ENCODE results near the gene DTD2. TPM values are rescaled to one million over a fixed set of nuclear protein-coding genes. Genes with fewer than 3 reads are reported as not detected.

Gene DTD2
- total and polyA plus RNA-seq, 2 of the 8 experiments (the other 6 are each of a cell fraction or from before 2014, with no cell fraction given) = 12.0 to 19.5 TPM

DNA sequence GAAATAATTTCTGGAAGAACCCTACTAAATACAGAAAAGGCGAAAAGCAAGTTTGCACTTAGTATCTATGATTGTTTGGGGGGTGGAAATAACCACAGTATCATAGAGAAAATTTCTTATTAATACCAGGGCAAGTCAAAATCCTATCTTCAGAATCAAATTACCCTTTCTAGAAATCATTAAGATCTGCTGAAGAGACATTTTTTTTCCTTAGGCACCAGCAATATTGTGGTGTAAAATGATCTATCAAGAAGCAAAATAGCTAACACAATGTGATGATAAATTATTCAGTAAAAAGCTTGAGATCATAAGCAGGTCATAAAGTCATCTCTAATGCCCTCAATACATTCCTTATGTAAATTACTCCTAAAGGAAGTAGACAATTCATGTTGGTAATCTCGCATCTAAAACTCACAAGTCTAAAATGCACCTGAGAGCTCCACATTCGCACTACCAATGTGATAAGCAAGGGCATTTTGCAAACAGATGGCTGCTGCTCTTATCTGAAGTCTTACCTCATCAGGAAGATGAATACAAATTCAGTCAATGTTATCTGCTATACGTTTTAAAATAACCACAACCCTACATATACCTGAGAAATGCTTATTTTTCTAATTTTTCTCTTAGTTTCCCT is 51.6 kb downstream of the DTD2 start:
- H3K79me1 ChIP-seq (ENCODE audit: low read depth, low read length) = no peaks in the 10 kb centered on the region
- no peak overlapping the region for H2AFZ ChIP-seq (ENCODE audit: low read length)
- POLR2A ChIA-PET (ENCODE audit: partially characterized antibody) = interaction anchor here (1.0 to 1.3 kb wide), 2 partner anchors 10 to 15 kb away, joined by 3 to 4 read pairs; partner anchors contain the start of gene HEATR5A
- no peak overlapping the region for H2AK5ac ChIP-seq (ENCODE audit: low read depth, low read length)
- no peak overlapping the region for H2BK5ac ChIP-seq (ENCODE audit: low read depth, low read length)
- peaks cover 0 to 1% (median 0%) of the 10 kb centered on the region in 4 experiments; a peak in 1 of 7 replicates for H3K27me3 ChIP-seq (replicated peaks in 1 of 4; ENCODE audit: control insufficient read depth in 3 of 4, extremely low read depth in 1 of 4, insufficient read depth in 3 of 4, low read length in 3 of 4)
- no peaks in the 10 kb centered on the region for H3K36me3 ChIP-seq (ENCODE audit: control insufficient read depth in 2 of 4, insufficient read depth in 4 of 4, low read length in 3 of 4)
- no peak overlapping the region for H4K8ac ChIP-seq (ENCODE audit: extremely low read depth, insufficient read depth, low read length)
- H3K4ac ChIP-seq (replicated peaks; ENCODE audit: insufficient read length, low read depth, low read length) = no peak overlapping the region
- CTCF ChIA-PET (ENCODE audit: partially characterized antibody) = interaction anchor here (1.0 to 1.3 kb wide), 2 partner anchors 14 to 44 kb away, joined by 3 read pairs; no protein-coding TSS in a partner anchor
- TF ChIP-seq SIX5 (IDR thresholded peaks at IDR 0.05; ENCODE audit: low read depth, low read length) (no peak), BCL11A (IDR thresholded peaks at IDR 0.05; ENCODE audit: low read depth in 2 of 2, low read length in 2 of 2) (no peak)
- H2BK12ac ChIP-seq (ENCODE audit: low read depth, low read length) = no peak overlapping the region
- no peak overlapping the region for H4K91ac ChIP-seq (replicated peaks; ENCODE audit: insufficient read length, low read length)
- no peak for FAIRE-seq
- no peaks in the 10 kb centered on the region for H4K20me1 ChIP-seq (replicated peaks in 1 of 2; ENCODE audit: control insufficient read depth in 1 of 2, insufficient read depth in 2 of 2, low read length in 2 of 2)
- peaks cover 0 to 3% of the 10 kb centered on the region in 2 experiments; a peak in 2 of 4 replicates for H3K79me2 ChIP-seq (ENCODE audit: control insufficient read depth in 1 of 2, insufficient read depth in 2 of 2, low read length in 2 of 2)
- H3K56ac ChIP-seq (replicated peaks; ENCODE audit: insufficient read length, low read depth, low read length) = no peak overlapping the region
- no peak overlapping the region for H3K18ac ChIP-seq (ENCODE audit: extremely low read depth, low read length)
- no peak overlapping the region for H3K4me3 ChIP-seq (ENCODE audit: extremely low read depth in 1 of 4, insufficient read depth in 2 of 4, low read depth in 3 of 4, low read length in 4 of 4)
- H3K23ac ChIP-seq (ENCODE audit: insufficient read length) = no peak overlapping the region
- WGBS, 2 experiments (ENCODE audit: extremely low coverage in 1 of 2, insufficient coverage in 1 of 2, insufficient read length in 1 of 2, insufficient replicate concordance in 2 of 2, low coverage in 1 of 2, low lambda C conversion rate in 2 of 2, missing lambda C conversion rate in 1 of 2) = 91% methylated on average over 4 of the region's 4 CpGs; no CpG with 5 or more reads in 1 of the 2 experiments
- no peak overlapping the region for H3K4me2 ChIP-seq (ENCODE audit: insufficient read depth in 1 of 2, low read depth in 2 of 2, low read length in 2 of 2)
- no peaks in the 10 kb centered on the region for H3K9me3 ChIP-seq (ENCODE audit: insufficient read depth in 2 of 2, low read depth in 1 of 2, low read length in 1 of 2)
- no peak overlapping the region for H3K9ac ChIP-seq (replicated peaks in 1 of 4; ENCODE audit: extremely low read depth in 1 of 4, low read depth in 3 of 4, low read length in 3 of 4)
- no peak for DNase-seq (ENCODE audit: low read depth in 1 of 2, low spot score in 2 of 2)
- H3K14ac ChIP-seq (ENCODE audit: insufficient read length) = no peak overlapping the region
- no peak overlapping the region for H2BK20ac ChIP-seq (ENCODE audit: low read length)
- no peak overlapping the region for H4K5ac ChIP-seq (ENCODE audit: insufficient read length, low read depth, low read length)
- H3K4me1 ChIP-seq (replicated peaks in 1 of 4; ENCODE audit: control insufficient read depth in 3 of 4, insufficient read depth in 4 of 4, low read length in 3 of 4) = no peaks in the 10 kb centered on the region
- no peak overlapping the region for H3K27ac ChIP-seq (ENCODE audit: low read depth, low read length)
- no peak overlapping the region for H2BK15ac ChIP-seq (ENCODE audit: low read length)
- no peak overlapping the region for H2BK120ac ChIP-seq (replicated peaks; ENCODE audit: low read depth, low read length)
- H3K23me2 ChIP-seq (ENCODE audit: low read depth, low read length) = no peaks in the 10 kb centered on the region
